ENCODE data around the gene SUCO. TPM values are rescaled to one million over a fixed set of nuclear protein-coding genes. Genes with fewer than 3 reads are reported as not detected.

The SUCO gene
- total RNA-seq, 2 donors from 2014 or later, result 62.2 TPM

- Mint-ChIP-seq H3K9me3 (no peaks in the 10 kb centered on the region), H3K27ac (peak overlapping the region; percentile 75), H3K27me3 (ENCODE audit: insufficient read depth) (no peaks in the 10 kb centered on the region), H3K36me3 (ENCODE audit: low read depth) (peaks cover 28% of the 10 kb centered on the region), H3K4me3 (no peak overlapping the region), H3K4me1 (peaks cover 29% of the 10 kb centered on the region)
- TF ChIP-seq, protein P1, sequence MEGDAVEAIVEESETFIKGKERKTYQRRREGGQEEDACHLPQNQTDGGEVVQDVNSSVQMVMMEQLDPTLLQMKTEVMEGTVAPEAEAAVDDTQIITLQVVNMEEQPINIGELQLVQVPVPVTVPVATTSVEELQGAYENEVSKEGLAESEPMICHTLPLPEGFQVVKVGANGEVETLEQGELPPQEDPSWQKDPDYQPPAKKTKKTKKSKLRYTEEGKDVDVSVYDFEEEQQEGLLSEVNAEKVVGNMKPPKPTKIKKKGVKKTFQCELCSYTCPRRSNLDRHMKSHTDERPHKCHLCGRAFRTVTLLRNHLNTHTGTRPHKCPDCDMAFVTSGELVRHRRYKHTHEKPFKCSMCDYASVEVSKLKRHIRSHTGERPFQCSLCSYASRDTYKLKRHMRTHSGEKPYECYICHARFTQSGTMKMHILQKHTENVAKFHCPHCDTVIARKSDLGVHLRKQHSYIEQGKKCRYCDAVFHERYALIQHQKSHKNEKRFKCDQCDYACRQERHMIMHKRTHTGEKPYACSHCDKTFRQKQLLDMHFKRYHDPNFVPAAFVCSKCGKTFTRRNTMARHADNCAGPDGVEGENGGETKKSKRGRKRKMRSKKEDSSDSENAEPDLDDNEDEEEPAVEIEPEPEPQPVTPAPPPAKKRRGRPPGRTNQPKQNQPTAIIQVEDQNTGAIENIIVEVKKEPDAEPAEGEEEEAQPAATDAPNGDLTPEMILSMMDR (conservative IDR thresholded peaks at IDR 0.05), result no peak
- H3K9me3 ChIP-seq (ENCODE audit: control insufficient read depth, low read length), result no peaks in the 10 kb centered on the region
- H3K9ac ChIP-seq (ENCODE audit: extremely low read depth, low read length, poor library complexity, severe bottlenecking), result no peak overlapping the region
- peaks cover 5% of the 10 kb centered on the region for H3K4me1 ChIP-seq (ENCODE audit: control insufficient read depth, insufficient read depth, low read length)
- H3K36me3 ChIP-seq (ENCODE audit: control insufficient read depth, insufficient read depth, low read length), result peaks cover 79% of the 10 kb centered on the region
- no peaks in the 10 kb centered on the region for H3K27me3 ChIP-seq (ENCODE audit: control insufficient read depth, insufficient read depth, low read length, poor library complexity, severe bottlenecking)
- H3K27ac ChIP-seq (ENCODE audit: low read depth, low read length), result no peak overlapping the region
- DNase-seq, result no peak
- no peak overlapping the region for H3K4me3 ChIP-seq (ENCODE audit: low read length)
Measured at GRCh38 chr1:172607145-172607544, 74.2 kb downstream of the SUCO start.

DNA sequence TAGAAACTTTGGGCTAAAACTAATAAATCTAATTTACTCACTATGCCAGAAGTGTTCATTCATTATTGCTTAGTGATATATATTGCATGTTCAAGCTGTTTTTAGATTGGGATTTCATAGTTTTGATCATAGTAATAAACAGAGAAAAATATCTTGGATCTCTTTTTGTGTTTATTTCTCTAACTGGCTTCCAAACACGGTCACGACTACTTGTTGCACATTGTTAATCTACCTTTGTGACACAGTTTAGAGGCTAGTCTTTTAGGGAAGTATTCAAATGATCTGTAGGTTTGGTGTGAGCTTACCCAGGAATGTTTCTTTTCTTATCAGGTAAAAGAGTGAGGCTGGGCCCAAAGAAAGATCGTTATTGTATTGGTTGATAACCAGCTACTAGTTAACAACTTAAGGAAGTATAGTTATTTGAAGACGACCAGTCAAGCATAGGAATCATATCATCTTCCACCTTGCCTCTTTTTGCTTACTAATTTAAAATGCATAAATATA is 75.2 kb downstream of the SUCO start:
- TF ChIP-seq, protein P1 (conservative IDR thresholded peaks at IDR 0.05), result no peak
- no peaks in the 10 kb centered on the region for H3K27me3 ChIP-seq (ENCODE audit: control insufficient read depth, insufficient read depth, low read length, poor library complexity, severe bottlenecking)
- Mint-ChIP-seq H3K4me3 (no peak overlapping the region), H3K27me3 (ENCODE audit: insufficient read depth) (no peaks in the 10 kb centered on the region), H3K9me3 (no peaks in the 10 kb centered on the region), H3K36me3 (ENCODE audit: low read depth) (peaks cover 31% of the 10 kb centered on the region), H3K4me1 (peaks cover 22% of the 10 kb centered on the region), H3K27ac (peak overlapping the region; percentile 52)
- H3K9me3 ChIP-seq (ENCODE audit: control insufficient read depth, low read length), result no peaks in the 10 kb centered on the region
- no peak for DNase-seq
- H3K36me3 ChIP-seq (ENCODE audit: control insufficient read depth, insufficient read depth, low read length), result peaks cover 69% of the 10 kb centered on the region
- WGBS, 2 experiments (ENCODE audit: insufficient coverage in 1 of 2, insufficient read length in 1 of 2), result 86 to 100% methylated on average over 3 to 4 of the region's 4 CpGs
- no peak overlapping the region for H3K9ac ChIP-seq (ENCODE audit: extremely low read depth, low read length, poor library complexity, severe bottlenecking)
- H3K4me1 ChIP-seq (ENCODE audit: control insufficient read depth, insufficient read depth, low read length), result peaks cover 2% of the 10 kb centered on the region
- peak overlapping the region; percentile 22 for H3K4me3 ChIP-seq (ENCODE audit: low read length)
- no peak overlapping the region for H3K27ac ChIP-seq (ENCODE audit: low read depth, low read length)

GRCh38 chr1:172609528-172609927 is 76.6 kb downstream of the SUCO start:
- 95 to 100% methylated on average over 1 to 3 of the region's 3 CpGs for WGBS, 2 experiments (ENCODE audit: insufficient coverage in 1 of 2, insufficient read length in 1 of 2)
- no peak for DNase-seq

More at GRCh38 chr1:172609528-172609927, 76.6 kb downstream of the SUCO start:
- Histone ChIP-seq H3K4me3 (ENCODE audit: low read length) (no peak overlapping the region), H3K9ac (ENCODE audit: extremely low read depth, low read length, poor library complexity, severe bottlenecking) (no peak overlapping the region), H3K27ac (ENCODE audit: low read depth, low read length) (no peak overlapping the region), H3K9me3 (ENCODE audit: control insufficient read depth, low read length) (no peaks in the 10 kb centered on the region), H3K4me1 (ENCODE audit: control insufficient read depth, insufficient read depth, low read length) (peaks cover 2% of the 10 kb centered on the region), H3K27me3 (ENCODE audit: control insufficient read depth, insufficient read depth, low read length, poor library complexity, severe bottlenecking) (no peaks in the 10 kb centered on the region), H3K36me3 (ENCODE audit: control insufficient read depth, insufficient read depth, low read length) (peaks cover 55% of the 10 kb centered on the region)
- H3K27me3 Mint-ChIP-seq (ENCODE audit: insufficient read depth), result no peaks in the 10 kb centered on the region
- no peak overlapping the region for H3K27ac Mint-ChIP-seq
- no peak overlapping the region for H3K4me3 Mint-ChIP-seq
- no peaks in the 10 kb centered on the region for H3K9me3 Mint-ChIP-seq
- TF ChIP-seq, protein P1 (conservative IDR thresholded peaks at IDR 0.05), result peak; percentile 76
- peaks cover 30% of the 10 kb centered on the region for H3K36me3 Mint-ChIP-seq (ENCODE audit: low read depth)
- peaks cover 22% of the 10 kb centered on the region for H3K4me1 Mint-ChIP-seq

Measured in endodermal cell (in vitro differentiated cells).